Large intestine (tissue), 3 donors: ENCODE results near the gene KIAA1614. TPM values are rescaled to one million over a fixed set of nuclear protein-coding genes. Genes with fewer than 3 reads are reported as not detected.

Experiments
- DNase-seq, 2 donors: peaks; one replicate each; pipeline versions ENCODE4 v3.0.0 to v3.0.0-alpha.2; 2013
- H3K27ac ChIP-seq: one replicate; pipeline ENCODE4 v1.5.1; 2013; ENCODE audit warnings: low read length
- H3K27me3 ChIP-seq: 2 replicates; pipeline ENCODE4 v1.6.1; 2013; ENCODE audit warnings: low read length; ENCODE audit not compliant: control insufficient read depth, insufficient read depth
- H3K36me3 ChIP-seq: 2 replicates; pipeline ENCODE4 v1.6.1; 2013; ENCODE audit warnings: low read length; ENCODE audit not compliant: control insufficient read depth, insufficient read depth
- H3K4me1 ChIP-seq: one replicate; pipeline ENCODE4 v1.6.1; 2013; ENCODE audit warnings: low read length; ENCODE audit not compliant: control insufficient read depth, insufficient read depth
- H3K4me3 ChIP-seq: one replicate; pipeline ENCODE4 v1.5.1; 2013; ENCODE audit warnings: low read length
- H3K9me3 ChIP-seq: one replicate; pipeline ENCODE4 v1.6.1; 2013; ENCODE audit warnings: mild to moderate bottlenecking, low read depth, low read length, moderate library complexity; ENCODE audit not compliant: control insufficient read depth
- WGBS: methylation state at CpG from one replicate; pipeline ENCODE4 v1.1.5; 2013; ENCODE audit warnings: low lambda C conversion rate; ENCODE audit not compliant: insufficient coverage; 5-methylcytosine and 5-hydroxymethylcytosine counted together
- polyA plus RNA-seq: library from polyadenylated mRNA; unstranded; fragments of 120-200 nt; gene quantifications from one replicate; pipeline ENCODE4 v1.2.1, GENCODE V29; 2013

Gene KIAA1614
- polyA plus RNA-seq, 1 donor, result 2.1 TPM

DNA sequence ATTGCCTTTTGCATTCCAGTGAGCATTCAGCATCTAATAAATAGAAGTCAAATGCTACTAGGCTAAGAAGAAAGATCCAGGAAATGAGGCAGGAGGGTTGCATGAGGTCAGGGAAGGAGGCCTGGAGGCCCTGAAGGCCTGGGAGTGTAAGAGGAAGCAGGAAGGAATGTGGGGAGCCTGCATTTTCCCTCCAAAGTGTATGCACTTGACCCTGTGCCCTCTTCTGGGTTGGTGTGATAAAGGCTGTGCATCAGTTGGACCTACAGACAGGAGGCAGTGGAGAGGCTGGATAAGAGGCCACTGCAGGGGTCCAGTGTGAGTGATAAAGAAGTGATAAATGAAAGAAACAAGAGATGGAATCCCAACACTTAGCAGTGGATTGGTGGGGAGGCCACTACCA, 20.4 kb downstream of the KIAA1614 start:
- Histone ChIP-seq H3K36me3 (peaks cover 3% of the 10 kb centered on the region), H3K9me3 (no peaks in the 10 kb centered on the region), H3K4me1 (peaks cover 7% of the 10 kb centered on the region), H3K27me3 (no peaks in the 10 kb centered on the region), H3K27ac (no peak overlapping the region), H3K4me3 (no peak overlapping the region)
- no peak for DNase-seq

GRCh38 chr1:180934563-180934962, 21.9 kb downstream of the KIAA1614 start:
- peaks cover 7% of the 10 kb centered on the region for H3K4me1 ChIP-seq
- no peak overlapping the region for H3K4me3 ChIP-seq
- peak in 1 of 2 donors; percentile 23 for DNase-seq
- no peaks in the 10 kb centered on the region for H3K9me3 ChIP-seq
- H3K36me3 ChIP-seq, result peaks cover 3% of the 10 kb centered on the region
- H3K27me3 ChIP-seq, result no peaks in the 10 kb centered on the region
- WGBS, result 80% methylated on average over 1 of the region's 7 CpGs
- H3K27ac ChIP-seq, result no peak overlapping the region

GRCh38 chr1:180935326-180936109, 22.8 kb downstream of the KIAA1614 start:
- DNase-seq, result peak; percentile 57 to 82
- Histone ChIP-seq H3K36me3 (peaks cover 3% of the 10 kb centered on the region), H3K4me1 (peaks cover 7% of the 10 kb centered on the region), H3K4me3 (peak overlapping the region; percentile 24), H3K9me3 (no peaks in the 10 kb centered on the region), H3K27me3 (no peaks in the 10 kb centered on the region), H3K27ac (no peak overlapping the region)
- WGBS, result no CpG with 5 or more reads among the region's 45 CpGs

DNA sequence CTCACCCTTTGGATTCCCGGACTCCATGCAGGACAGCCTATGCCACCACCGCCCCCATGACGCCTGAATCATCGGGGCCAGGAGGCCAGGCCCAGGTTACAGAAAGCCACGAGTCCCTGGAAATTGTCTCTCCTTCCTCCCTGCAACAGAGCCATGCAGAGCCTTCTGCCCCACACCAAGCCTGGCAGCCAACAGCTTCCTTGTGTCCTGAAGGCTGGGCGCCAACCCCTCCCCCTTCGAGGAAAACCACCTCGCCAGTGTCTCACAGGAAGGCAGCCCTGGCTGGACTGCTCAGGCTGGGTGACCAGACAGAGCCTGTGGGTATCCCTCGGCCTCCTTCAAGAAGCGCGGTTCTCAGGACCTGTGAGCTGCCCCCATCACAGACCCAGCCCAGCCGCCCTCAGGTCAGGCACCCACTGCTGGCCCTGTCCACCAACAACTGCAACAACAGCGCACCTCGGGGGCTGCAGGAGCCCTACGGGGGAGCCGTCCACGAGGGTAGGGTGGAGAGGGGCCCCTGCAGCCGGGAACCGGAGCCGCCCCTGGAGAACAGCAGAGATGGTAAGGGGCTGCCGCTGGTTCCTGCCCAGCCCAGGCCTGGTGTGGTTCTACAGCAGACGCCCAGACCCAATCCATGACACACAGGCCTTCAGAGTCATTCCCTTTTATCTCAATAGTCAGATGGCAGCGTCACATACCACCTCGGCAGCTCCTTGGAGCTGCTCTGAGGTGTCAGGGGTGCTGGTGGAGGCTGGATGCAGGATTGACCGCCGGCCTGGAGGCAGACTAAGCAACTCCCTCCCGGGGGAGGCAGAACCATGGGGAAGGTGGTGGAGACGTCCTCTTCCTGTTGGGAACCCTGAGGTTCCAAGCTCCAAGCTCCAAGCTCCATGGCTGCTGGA, 23.7 kb downstream of the KIAA1614 start:
- DNase-seq, result no peak
- H3K36me3 ChIP-seq, result peaks cover 3% of the 10 kb centered on the region
- no peak overlapping the region for H3K4me3 ChIP-seq
- H3K9me3 ChIP-seq, result no peaks in the 10 kb centered on the region
- H3K27me3 ChIP-seq, result no peaks in the 10 kb centered on the region
- H3K4me1 ChIP-seq, result peaks cover 7% of the 10 kb centered on the region
- no CpG with 5 or more reads among the region's 28 CpGs for WGBS
- H3K27ac ChIP-seq, result no peak overlapping the region

DNA sequence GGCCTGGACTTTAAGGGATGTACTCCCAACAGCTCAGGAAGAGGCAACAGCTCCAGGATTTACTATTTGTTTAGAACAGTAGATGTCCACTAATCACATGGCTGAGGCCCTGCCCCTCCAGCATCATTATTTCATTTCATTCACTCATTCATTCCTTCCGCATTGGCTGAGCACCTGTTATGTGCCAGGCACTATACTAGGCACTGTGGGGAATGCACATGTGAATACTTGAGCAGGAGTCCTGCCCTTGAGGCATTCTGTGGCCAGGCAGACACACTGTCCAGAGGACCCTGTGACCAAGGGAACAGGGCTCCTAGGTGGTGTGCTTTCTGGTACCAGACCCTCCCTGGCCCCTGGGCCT, 24.3 kb downstream of the KIAA1614 start:
- Histone ChIP-seq H3K27ac (no peak overlapping the region), H3K4me1 (peaks cover 7% of the 10 kb centered on the region), H3K9me3 (no peaks in the 10 kb centered on the region), H3K4me3 (no peak overlapping the region), H3K27me3 (no peaks in the 10 kb centered on the region), H3K36me3 (peaks cover 3% of the 10 kb centered on the region)
- WGBS, result no CpG with 5 or more reads among the region's 1 CpG
- DNase-seq, result no peak

GRCh38 chr1:180937624-180938225, 25.0 kb downstream of the KIAA1614 start:
- no peaks in the 10 kb centered on the region for H3K9me3 ChIP-seq
- no peak for DNase-seq
- no peaks in the 10 kb centered on the region for H3K27me3 ChIP-seq
- H3K36me3 ChIP-seq, result peaks cover 3% of the 10 kb centered on the region
- H3K4me1 ChIP-seq, result peaks cover 7% of the 10 kb centered on the region
- H3K27ac ChIP-seq, result no peak overlapping the region
- no peak overlapping the region for H3K4me3 ChIP-seq
- WGBS, result no CpG with 5 or more reads among the region's 9 CpGs

GRCh38 chr1:180939073-180939710, 26.5 kb downstream of the KIAA1614 start:
- Histone ChIP-seq H3K4me3 (no peak overlapping the region), H3K4me1 (peaks cover 7% of the 10 kb centered on the region), H3K9me3 (no peaks in the 10 kb centered on the region), H3K27ac (no peak overlapping the region), H3K27me3 (no peaks in the 10 kb centered on the region), H3K36me3 (no peaks in the 10 kb centered on the region)
- WGBS, result 50% methylated on average over 1 of the region's 9 CpGs
- DNase-seq, result no peak

DNA sequence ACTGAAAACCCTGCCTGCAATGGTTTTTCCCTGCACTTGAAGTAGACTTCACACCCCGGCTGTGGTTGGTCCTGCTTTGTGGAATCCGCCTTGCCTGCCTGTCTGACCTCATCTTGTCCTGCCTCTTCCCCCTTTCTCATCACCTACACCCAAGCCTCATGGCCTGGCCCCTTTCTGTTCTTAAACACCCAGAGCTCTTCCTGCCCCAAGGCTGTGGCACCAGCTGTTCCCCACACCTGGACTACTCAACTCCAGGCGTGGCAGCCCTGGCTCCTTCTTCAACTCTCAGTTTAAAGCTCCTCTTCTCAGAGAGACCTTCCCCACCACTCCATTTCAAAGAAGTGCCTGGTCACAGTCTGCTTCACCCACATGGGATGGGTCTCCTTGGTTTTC, 27.0 kb downstream of the KIAA1614 start:
- H3K27ac ChIP-seq, result no peak overlapping the region
- no peak overlapping the region for H3K4me3 ChIP-seq
- no CpG with 5 or more reads among the region's 3 CpGs for WGBS
- H3K9me3 ChIP-seq, result no peaks in the 10 kb centered on the region
- no peak for DNase-seq
- no peaks in the 10 kb centered on the region for H3K27me3 ChIP-seq
- H3K36me3 ChIP-seq, result no peaks in the 10 kb centered on the region
- H3K4me1 ChIP-seq, result peaks cover 7% of the 10 kb centered on the region

- Histone ChIP-seq H3K36me3 (peaks cover 3% of the 10 kb centered on the region), H3K9me3 (no peaks in the 10 kb centered on the region), H3K4me1 (peaks cover 7% of the 10 kb centered on the region), H3K4me3 (no peak overlapping the region), H3K27ac (no peak overlapping the region), H3K27me3 (no peaks in the 10 kb centered on the region)
- no peak for DNase-seq
- WGBS, result 93% methylated on average over 3 of the region's 5 CpGs
Measured at GRCh38 chr1:180940445-180940844, 27.7 kb downstream of the KIAA1614 start.
